Thoracic aorta (tissue), 2 donors: ENCODE results near the gene MIX23. TPM values are rescaled to one million over a fixed set of nuclear protein-coding genes. Genes with fewer than 3 reads are reported as not detected.

ENCODE experiments used
- ATAC-seq: fragments of 150-250 bp; one replicate; pipeline ENCODE4 v1.8.0; 2017; ENCODE audit warnings: low read depth; ENCODE audit not compliant: insufficient number of reproducible peaks, low FRiP score
- DNase-seq: peaks from one replicate; pipeline ENCODE4 v3.0.0-alpha.2; 2020; ENCODE audit warnings: low spot score
- H3K27ac ChIP-seq, 2 donors: fragments of 200-600 bp; sonication (generic); 1 replicate in 1 of 2; 2 replicates in 1 of 2; pipeline ENCODE4 v1.5.1; 2016; ENCODE audit warnings: mild to moderate bottlenecking in 2 of 2, moderate library complexity in 2 of 2
- H3K27me3 ChIP-seq: fragments of 200-600 bp; sonication (generic); replicated peaks from 2 replicates; pipeline ENCODE4 v1.6.0; 2016; ENCODE audit warnings: mild to moderate bottlenecking; ENCODE audit not compliant: insufficient read depth
- H3K36me3 ChIP-seq: fragments of 200-600 bp; sonication (generic); one replicate; pipeline ENCODE4 v1.5.1; 2016
- H3K4me1 ChIP-seq, 2 donors: fragments of 200-600 bp; sonication (generic); 1 replicate in 1 of 2; 2 replicates in 1 of 2; pipeline versions ENCODE4 v1.5.1 to v1.6.0; 2016; ENCODE audit warnings: low read depth in 2 of 2, mild to moderate bottlenecking in 1 of 2; ENCODE audit not compliant: control insufficient read depth in 1 of 2
- H3K4me3 ChIP-seq: fragments of 200-600 bp; sonication (generic); 2 replicates; pipeline ENCODE4 v1.5.1; 2016; ENCODE audit warnings: mild to moderate bottlenecking
- H3K9me3 ChIP-seq: fragments of 200-600 bp; sonication (generic); 2 replicates; pipeline ENCODE4 v1.5.1; 2016
- CTCF ChIP-seq: fragments of 200-600 bp; sonication (generic); IDR thresholded peaks from one replicate; pipeline ENCODE4 v1.5.1; 2019; ENCODE audit warnings: antibody characterized with exemption
- total RNA-seq, 2 donors: library from RNA; depleted of rRNA; stranded (reverse); fragments of >200 nt; gene quantifications; one replicate each; pipeline versions ENCODE4 v1.1.0 to v1.2.3, GENCODE V29; 2016

The MIX23 gene
- total RNA-seq, 2 donors from 2014 or later, result 10.7 to 13.4 TPM

- Histone ChIP-seq H3K27ac (no peak overlapping the region), H3K4me3 (no peak overlapping the region), H3K27me3 (no peaks in the 10 kb centered on the region), H3K36me3 (no peaks in the 10 kb centered on the region), H3K4me1 (no peaks in the 10 kb centered on the region), H3K9me3 (no peaks in the 10 kb centered on the region)
- no peak for TF ChIP-seq CTCF
- DNase-seq (no peak), ATAC-seq (no peak)
Observed at GRCh38 chr3:122351612-122352011, 31.4 kb downstream of the MIX23 start.

DNA sequence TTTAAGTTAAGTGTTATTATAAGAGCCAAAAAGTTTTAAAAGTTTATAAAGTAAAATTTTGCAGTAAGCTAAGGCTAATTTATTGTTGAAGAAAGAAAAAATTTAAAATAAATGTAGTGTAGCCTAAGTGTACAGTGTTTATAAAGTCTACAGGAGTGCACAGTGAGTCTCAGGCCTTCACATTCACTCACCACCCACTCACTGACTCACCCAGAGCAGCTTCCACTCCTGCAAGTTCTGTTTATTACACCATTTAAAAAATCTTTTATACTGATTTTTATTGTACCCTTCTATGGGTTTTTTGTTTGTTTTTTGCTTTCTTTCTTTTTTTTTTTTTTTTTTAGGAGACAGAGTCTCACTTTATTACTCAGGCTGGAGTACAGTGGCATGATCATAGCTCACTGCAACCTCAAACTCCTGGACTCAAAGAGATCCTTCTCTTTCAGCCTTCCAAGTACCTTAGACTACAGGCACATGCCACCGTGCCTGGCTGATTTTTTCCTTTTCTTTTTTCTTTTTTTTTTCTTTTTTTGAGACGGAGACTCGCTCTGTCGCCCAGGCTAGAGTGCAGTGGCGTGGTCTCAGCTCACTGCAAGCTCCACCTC is 32.1 kb downstream of the MIX23 start:
- H3K27ac ChIP-seq, result no peak overlapping the region
- ATAC-seq (no peak), DNase-seq (no peak)
- no peaks in the 10 kb centered on the region for H3K4me1 ChIP-seq
- no peaks in the 10 kb centered on the region for H3K9me3 ChIP-seq
- TF ChIP-seq CTCF, result no peak
- no peaks in the 10 kb centered on the region for H3K27me3 ChIP-seq
- no peak overlapping the region for H3K4me3 ChIP-seq
- H3K36me3 ChIP-seq, result no peaks in the 10 kb centered on the region

GRCh38 chr3:122349171-122349570 is 33.9 kb downstream of the MIX23 start:
- no peak for TF ChIP-seq CTCF
- Histone ChIP-seq H3K27me3 (no peaks in the 10 kb centered on the region), H3K4me3 (no peak overlapping the region), H3K9me3 (no peaks in the 10 kb centered on the region), H3K4me1 (no peaks in the 10 kb centered on the region), H3K36me3 (no peaks in the 10 kb centered on the region), H3K27ac (no peak overlapping the region)
- no peak for ATAC-seq
- no peak for DNase-seq

DNA sequence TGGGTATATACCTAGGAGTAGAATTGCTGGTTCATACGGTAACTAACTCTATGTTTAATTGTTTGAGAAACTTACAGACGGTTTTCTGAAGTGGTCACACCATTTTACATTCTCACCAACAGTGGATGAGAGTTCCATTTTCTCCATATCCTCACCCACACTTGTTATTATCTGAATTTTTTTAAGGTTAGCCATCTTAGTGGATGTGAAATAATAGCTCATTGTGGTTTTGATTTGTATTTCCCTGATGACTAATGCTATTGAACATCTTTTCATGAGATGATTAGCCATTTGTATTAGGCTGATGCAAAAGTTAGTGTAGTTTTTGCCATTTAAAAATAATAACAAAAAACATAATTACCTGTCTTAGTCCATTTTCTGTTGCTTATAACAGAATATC is 39.4 kb downstream of the MIX23 start:
- Histone ChIP-seq H3K36me3 (no peaks in the 10 kb centered on the region), H3K27me3 (no peaks in the 10 kb centered on the region), H3K9me3 (no peaks in the 10 kb centered on the region)

GRCh38 chr3:122342803-122343202 is 40.2 kb downstream of the MIX23 start:
- H3K27me3 ChIP-seq, result no peaks in the 10 kb centered on the region
- no peak for TF ChIP-seq CTCF
- H3K36me3 ChIP-seq, result no peaks in the 10 kb centered on the region
- no peaks in the 10 kb centered on the region for H3K4me1 ChIP-seq
- ATAC-seq (no peak), DNase-seq (no peak)
- no peaks in the 10 kb centered on the region for H3K9me3 ChIP-seq
- no peak overlapping the region for H3K4me3 ChIP-seq
- no peak overlapping the region for H3K27ac ChIP-seq

More for the DNA sequence above, 39.4 kb downstream of the MIX23 start:
- H3K4me3 ChIP-seq, result no peak overlapping the region
- H3K4me1 ChIP-seq, result no peaks in the 10 kb centered on the region
- no peak overlapping the region for H3K27ac ChIP-seq
- DNase-seq, result no peak
- no peak for TF ChIP-seq CTCF
- no peak for ATAC-seq
